GM21367 (cell line): ENCODE measurements around the gene ST3GAL3.
"Not testable (repeated sequence)": the region's sequence is repeated elsewhere in the genome, so short reads cannot be mapped to it uniquely, and the experiment has no call there.

ENCODE experiments used
- ATAC-seq: cut with Tn5 transposase; IDR thresholded peaks from one replicate; pipeline ENCODE4 v1.9.1; 2021; ENCODE audit not compliant: unreplicated experiment

Gene ST3GAL3

GRCh38 chr1:43754892-43755291 is 47.6 kb downstream of the ST3GAL3 start:
- no peak for ATAC-seq

DNA sequence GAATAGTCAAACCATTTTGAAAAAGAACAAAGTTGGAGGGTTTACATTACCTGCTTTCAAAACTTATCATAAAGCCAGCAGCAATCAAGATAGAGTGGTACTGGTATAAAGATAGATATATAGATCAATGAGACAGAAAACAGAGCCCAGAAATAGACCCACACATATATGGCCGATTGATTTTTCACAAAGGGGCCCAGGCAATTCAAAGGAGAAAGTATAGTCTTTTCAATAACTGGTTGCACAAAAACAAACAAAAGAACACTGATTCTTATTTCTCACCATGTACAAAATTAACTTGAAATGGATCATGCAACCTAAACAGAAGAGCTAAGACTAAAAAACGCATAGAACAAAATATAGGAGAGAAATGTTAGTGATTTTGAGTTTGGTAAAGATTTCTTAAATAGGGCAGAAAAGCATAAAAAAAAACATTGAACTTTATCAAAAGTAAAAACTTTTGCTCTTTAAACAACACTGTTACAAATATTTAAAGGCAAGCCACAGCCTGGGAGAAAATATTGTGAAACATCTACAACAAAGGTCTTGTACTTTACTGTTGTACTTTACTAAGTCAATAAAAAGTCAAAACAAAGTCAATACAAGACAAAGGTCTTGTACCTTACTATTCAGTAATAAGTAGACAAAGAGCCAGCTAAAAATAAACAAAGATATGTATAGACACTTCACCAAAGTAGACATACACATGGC is 50.2 kb downstream of the ST3GAL3 start:
- ATAC-seq, result no peak

DNA sequence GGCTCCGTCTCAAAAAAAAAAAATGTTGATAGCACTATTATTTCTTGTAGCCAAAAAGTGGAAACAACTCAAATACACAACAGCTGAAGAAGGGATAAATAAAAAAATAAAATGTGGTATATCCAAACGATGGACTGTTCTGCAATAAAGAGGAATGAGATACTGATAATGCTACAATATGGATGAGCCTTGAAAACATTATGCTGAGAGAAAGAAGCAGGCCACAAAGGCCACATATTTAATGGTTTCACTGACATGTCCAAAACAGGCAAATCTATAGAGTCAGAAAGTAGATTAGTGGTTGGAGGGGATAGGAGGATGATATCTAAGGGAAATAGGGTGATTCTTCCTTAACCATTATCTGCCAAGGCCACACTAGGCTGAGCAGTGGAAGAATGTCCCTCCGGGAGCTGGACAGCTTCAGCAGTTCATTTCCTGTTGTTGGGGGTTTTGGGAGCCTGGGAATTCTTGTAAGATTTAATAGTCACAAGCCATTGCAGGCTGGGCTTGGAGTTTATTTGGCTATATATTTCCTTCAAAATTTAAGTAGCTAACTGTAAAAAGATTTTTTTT is 53.5 kb downstream of the ST3GAL3 start:
- no peak for ATAC-seq

DNA sequence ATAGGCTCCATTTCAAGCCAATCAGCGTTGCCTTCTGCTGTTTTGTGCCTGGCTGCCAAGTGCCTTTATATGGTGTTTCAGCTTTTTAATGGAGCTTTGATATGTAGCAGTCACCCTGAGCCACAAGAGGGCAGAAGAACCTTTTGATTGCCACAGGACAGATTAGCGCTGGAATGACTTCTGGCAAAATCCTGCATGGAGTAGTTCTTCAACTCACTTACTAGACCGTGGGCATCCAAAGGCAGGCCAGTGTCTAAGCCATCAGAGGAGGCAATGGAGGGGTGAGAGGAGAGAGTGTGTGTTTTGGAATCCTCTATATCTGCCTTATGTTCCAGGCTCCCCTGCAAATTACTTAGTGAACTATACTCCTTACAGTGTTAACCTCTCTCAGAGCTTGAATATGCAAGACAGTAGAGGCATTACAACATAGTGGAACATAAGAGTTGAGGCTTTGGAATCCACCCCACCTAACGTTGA is 56.2 kb downstream of the ST3GAL3 start:
- ATAC-seq, result no peak

GRCh38 chr1:43764581-43764980 is 57.2 kb downstream of the ST3GAL3 start:
- no peak for ATAC-seq

- no peak for ATAC-seq
Observed at GRCh38 chr1:43766086-43766784, 58.9 kb downstream of the ST3GAL3 start.

DNA sequence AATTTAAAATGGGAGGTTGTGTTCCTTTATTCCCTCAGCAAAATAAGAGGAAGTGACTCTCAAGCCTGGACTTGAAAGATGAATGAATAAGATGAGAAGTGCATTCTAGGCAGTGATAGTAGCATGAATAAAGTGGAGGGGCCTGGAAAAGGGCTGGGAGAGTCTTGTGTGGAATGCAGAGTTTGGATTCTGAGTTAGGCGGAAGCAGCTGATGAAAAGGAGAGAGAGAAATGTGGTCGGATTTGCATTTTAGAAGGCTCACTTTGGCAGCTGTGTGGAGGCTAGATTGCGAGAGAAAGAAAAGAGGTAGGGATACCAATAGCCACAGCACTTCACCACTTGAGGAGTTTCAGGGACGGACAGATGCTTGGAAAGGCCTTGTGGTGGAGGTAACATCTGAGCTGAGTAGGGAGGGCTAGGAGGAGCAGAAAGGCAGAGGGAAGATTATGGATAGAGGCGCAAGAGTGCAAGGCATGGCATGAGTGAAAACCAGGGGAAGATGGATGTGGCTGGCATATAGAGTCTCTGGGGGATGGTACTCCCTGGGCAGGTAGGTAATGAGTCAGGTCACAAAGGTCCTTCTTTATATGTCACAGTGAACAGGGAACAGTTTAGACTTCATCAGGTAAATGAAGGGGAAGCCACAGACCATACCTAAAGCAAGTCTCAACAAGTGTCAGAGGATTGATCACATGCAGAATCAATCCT is 59.6 kb downstream of the ST3GAL3 start:
- no peak for ATAC-seq

- no peak for ATAC-seq
Observed at GRCh38 chr1:43768168-43768567, 60.8 kb downstream of the ST3GAL3 start.

DNA sequence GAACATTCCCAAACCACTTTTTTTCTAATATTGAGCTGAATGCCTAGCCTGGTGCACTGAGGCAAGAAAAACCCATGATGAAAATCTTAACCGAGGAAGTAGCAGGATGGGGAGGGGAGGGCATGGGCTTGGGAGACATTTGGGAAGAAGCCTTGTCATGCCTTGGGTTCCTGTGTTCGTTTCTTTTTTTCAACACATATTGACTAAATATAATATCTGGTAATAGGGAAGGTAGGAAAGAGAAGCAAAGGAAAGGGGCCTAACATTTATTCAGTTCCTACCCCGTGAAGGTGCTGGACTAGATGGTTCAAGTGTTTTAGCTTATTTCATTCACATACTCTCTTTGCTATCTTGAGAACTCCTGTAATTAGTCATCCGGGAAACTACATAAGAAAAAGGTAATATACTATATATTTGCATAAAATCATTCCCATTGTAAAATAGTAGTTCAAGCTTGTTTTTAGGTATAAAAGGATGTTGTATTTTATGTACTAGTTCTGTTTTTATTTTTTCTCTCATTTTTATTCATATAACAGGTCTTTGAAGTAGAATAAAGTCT is 62.1 kb downstream of the ST3GAL3 start:
- no peak for ATAC-seq

DNA sequence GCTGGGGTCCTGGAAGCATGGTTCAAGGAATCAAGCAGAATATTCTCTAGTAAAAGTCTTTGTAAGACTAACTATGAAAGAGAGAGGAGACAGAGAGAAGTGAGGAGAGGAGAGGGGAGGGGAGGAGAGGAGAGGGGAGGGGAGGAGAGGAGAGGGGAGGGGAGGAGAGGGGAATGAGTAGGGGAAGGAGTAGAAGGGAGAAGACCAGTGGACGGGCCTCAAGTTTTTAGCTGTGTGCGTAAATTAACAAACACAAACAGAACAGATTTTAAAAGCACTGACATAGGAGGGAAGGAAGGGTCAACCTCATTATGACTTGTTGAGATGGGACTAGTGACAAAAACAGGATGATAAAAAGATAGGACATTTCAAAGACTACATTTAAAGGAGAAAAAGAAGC is 62.8 kb downstream of the ST3GAL3 start:
- ATAC-seq, result no peak

DNA sequence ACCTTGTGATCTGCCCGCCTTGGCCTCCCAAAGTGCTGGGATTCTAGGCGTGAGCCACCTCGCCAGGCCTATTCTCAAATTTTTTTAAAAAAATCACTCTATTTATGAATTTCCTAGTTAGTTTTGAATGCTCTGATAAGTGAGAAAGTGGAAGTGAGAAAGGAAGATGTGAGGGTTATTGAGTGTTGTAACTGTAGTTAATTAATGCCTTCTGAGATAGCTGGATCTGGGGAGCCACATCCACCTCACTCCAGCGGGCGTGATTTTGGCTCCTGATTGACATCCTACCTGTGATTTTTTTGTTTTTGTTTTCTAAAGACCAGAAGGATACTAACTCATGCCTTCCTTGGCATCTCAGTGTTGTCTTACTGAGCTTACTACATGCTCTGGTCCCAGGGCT is 65.6 kb downstream of the ST3GAL3 start:
- ATAC-seq, result no peak

- ATAC-seq, result no peak
Observed at GRCh38 chr1:43773821-43774220, 66.5 kb downstream of the ST3GAL3 start.

GRCh38 chr1:43774359-43774758 is 67.0 kb downstream of the ST3GAL3 start:
- ATAC-seq, result no peak

DNA sequence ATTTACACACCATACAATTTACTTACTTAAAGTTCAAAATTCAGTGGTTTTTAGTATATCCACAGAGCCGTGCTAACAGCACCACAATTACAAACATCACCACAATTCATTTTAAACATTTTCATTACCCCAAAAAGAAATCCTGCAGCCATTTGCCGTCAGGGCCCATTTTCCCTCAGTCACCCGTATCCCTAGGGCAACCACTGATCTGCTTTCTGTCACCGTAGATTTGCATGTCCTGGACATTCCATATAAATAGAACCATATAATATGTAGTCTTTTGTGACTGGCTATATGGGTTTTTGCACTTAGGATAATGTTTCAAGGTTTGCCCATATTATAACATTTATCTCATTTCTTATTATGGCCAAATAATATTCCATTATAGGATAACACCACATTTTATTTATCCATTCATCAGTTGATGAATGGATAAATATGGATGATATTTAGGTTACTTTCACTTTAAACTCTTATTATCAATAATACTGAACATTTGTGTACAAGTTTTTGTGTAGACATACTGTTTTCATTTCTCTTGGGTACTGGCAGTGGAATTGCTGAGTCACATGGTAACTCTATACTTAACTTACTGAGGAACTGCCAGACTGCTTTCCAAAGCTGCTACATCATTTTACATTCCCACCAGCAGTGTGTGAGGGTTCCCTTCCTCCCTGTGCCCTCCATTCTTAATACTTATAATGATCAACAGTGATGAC is 68.9 kb downstream of the ST3GAL3 start:
- ATAC-seq, result no peak

GRCh38 chr1:43777916-43778315 is 70.6 kb downstream of the ST3GAL3 start:
- ATAC-seq, result not testable (repeated sequence)

DNA sequence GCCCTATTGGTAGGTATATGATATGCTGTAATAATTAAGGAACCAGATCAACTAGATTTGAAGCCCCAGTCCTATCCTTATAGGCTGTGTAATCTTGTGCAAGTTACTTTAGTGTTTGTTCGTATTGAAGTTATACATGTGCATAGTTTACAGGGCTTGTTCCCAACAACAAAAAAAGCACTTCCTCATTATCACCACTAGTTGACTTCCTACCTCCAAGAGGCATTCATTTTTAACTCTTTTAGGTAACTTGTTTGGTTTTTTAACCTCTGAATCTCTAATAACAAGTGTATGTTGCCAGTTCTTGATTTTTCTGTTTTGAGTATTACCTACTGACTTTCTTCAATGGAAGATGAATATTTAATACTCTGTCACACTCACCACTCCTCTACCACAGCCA is 71.9 kb downstream of the ST3GAL3 start:
- ATAC-seq, result no peak

DNA sequence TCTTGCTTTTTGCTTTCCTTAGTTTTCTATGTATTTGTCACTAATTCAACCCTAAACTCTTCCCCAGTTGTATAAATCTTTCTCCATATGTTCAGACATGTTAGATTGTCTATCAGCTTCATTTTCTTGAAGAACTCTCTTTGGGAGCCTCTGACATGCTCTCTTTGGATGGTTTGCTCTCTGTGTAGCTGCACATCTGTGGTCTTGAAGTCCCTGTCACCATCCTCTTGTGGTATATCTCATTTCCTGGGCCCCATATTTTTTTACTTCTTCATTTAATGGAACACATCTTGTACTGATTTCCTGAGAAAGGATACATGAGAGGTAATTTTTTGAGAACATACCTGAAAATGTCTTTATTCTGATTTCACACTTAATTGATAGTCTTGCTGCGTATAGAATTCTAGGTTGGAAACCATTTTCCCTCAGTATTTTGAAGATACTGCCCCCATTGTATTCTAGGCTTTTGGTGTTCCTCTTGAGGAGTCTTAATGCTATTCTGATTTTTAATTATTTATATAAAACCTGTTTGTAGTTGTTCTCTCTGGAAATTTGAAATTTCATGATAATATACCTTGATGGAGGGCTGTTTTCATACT is 72.6 kb downstream of the ST3GAL3 start:
- ATAC-seq, result no peak

DNA sequence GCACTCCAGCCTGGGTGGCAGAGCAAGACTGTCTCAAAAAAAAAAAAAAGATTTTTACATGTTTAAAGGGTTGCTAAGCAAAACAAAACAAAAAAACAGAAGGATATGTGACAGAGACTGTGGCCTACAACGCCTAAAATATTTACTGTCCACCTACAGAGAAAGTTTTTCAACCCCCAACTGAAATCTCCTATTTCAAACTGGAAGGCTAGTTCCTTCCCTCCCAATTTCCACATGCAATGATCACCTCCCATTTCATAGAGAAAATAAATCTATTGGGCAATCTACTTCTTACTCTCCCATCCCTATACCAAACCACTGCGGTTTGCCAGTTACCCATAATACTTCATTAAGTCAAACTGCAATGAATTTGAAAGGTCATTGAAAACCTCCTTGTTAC is 74.2 kb downstream of the ST3GAL3 start:
- ATAC-seq, result no peak

DNA sequence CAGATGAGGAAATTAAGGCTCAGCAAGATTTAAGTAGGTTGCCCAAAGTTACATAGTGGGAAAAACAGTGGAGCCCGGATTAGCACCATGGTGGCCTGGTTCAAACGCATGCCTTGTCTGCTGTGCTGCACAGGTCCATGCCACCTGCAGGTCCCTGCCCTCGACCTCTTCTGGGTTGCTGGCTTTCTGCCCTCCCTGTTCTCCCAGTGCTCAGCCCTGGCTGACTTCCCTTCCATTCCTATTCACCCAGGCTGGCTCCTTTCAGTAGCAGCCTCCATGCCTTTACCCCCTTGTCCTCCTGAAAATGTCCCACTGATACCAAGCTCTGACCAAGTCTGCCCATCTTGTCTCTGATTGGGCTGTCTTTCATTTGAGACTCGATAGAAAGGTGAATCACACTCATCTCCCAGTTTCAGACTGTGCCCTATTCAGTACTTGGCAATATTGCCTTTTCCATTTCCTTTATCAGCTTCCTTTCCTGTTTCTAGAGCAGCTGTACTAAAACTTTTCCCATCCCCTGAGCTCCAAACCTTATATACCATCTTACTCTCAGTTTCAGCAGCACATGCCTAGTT is 75.8 kb downstream of the ST3GAL3 start:
- no peak for ATAC-seq

DNA sequence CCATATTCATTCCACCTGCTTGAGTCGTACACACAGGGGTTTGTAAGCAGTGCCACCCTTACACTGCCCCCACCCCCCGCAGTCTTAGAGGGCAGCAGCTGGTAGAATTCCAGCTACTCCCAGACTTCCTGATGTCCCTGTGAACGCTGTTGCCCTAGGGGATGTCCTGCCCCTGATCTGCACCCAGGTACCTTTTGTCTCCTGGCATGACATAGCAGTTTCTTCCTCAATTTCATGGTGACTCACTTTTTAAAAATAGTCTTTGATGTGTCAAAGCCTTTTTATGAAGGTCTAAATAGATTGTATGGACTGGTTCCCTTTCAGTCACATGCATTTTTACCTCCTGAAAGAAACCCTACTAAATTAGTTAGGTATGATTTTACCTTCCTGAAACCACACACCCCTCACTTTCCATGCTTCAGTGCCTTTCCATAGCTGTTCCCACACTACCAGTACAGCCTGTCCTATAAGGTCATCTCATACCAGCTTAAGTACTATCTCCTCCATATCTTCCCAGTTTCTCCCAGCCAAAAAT is 76.4 kb downstream of the ST3GAL3 start:
- ATAC-seq, result no peak
